Measurements from ENCODE around the gene DBNDD1. TPM values are rescaled to one million over a fixed set of nuclear protein-coding genes. Genes with fewer than 3 reads are reported as not detected.

The DBNDD1 gene
- total RNA-seq, 1 experiment from 2014 or later, result 75.0 TPM

GRCh38 chr16:89960966-89961365 lies 58.3 kb downstream of the DBNDD1 start:
- POLR2A ChIA-PET, result interaction anchor here (0.5 kb wide), 1 partner anchor 123 kb away, joined by 3 read pairs; no protein-coding TSS in a partner anchor
- Mint-ChIP-seq H3K36me3 (peaks cover 19% of the 10 kb centered on the region), H3K4me3 (no peak overlapping the region), H3K9me3 (peaks cover 3% of the 10 kb centered on the region; the same call in 1 of the 2 replicates), H3K27me3 (ENCODE audit: low read depth) (no peaks in the 10 kb centered on the region), H3K27ac (no peak overlapping the region), H3K4me1 (peaks cover 2% of the 10 kb centered on the region)
- CTCF ChIA-PET, result interaction anchor here (1.3 kb wide), 1 partner anchor 10 kb away, joined by 4 read pairs; no protein-coding TSS in a partner anchor
- ATAC-seq, result no peak
- TF ChIP-seq SMAD3 (CRISPR knock-in tag; IDR thresholded peaks at IDR 0.05; ENCODE audit: borderline replicate concordance) (no peak), ERG (CRISPR knock-in tag; IDR thresholded peaks at IDR 0.05) (no peak), ZNF219 (CRISPR knock-in tag; IDR thresholded peaks at IDR 0.05; ENCODE audit: borderline replicate concordance) (no peak), AFF4 (CRISPR knock-in tag; IDR thresholded peaks at IDR 0.05; ENCODE audit: borderline replicate concordance) (no peak), MLX (CRISPR knock-in tag; IDR thresholded peaks at IDR 0.05) (no peak)
- TF ChIP-seq, protein P1, sequence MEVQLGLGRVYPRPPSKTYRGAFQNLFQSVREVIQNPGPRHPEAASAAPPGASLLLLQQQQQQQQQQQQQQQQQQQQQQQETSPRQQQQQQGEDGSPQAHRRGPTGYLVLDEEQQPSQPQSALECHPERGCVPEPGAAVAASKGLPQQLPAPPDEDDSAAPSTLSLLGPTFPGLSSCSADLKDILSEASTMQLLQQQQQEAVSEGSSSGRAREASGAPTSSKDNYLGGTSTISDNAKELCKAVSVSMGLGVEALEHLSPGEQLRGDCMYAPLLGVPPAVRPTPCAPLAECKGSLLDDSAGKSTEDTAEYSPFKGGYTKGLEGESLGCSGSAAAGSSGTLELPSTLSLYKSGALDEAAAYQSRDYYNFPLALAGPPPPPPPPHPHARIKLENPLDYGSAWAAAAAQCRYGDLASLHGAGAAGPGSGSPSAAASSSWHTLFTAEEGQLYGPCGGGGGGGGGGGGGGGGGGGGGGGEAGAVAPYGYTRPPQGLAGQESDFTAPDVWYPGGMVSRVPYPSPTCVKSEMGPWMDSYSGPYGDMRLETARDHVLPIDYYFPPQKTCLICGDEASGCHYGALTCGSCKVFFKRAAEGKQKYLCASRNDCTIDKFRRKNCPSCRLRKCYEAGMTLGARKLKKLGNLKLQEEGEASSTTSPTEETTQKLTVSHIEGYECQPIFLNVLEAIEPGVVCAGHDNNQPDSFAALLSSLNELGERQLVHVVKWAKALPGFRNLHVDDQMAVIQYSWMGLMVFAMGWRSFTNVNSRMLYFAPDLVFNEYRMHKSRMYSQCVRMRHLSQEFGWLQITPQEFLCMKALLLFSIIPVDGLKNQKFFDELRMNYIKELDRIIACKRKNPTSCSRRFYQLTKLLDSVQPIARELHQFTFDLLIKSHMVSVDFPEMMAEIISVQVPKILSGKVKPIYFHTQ (CRISPR knock-in tag; IDR thresholded peaks at IDR 0.05), result no peak
- no peak for DNase-seq (ENCODE audit: low spot score)

DNA sequence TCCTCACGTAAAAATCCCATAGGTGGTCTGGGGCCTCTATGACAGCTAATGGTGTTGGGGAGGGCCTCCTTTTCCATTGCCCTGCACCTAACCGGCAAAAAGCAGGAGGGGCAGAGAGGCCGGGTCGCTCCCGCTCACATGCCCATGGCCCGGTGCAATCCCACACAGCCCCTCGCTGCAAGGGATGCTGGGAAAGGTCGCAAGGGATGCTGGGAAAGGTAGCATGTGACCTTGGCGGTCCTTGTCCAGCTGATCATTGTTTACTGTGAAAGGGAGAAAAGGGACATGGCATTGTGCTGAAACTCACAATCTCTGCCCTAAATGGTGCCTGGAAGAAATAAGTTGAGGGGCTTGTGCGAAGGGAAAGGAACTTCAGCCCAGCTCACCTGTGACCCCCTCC lies 60.7 kb downstream of the DBNDD1 start:
- H3K27ac Mint-ChIP-seq, result no peak overlapping the region; the same call in 1 of the 2 replicates
- peaks cover 2% of the 10 kb centered on the region for H3K4me1 Mint-ChIP-seq
- ATAC-seq, result no peak
- ChIA-PET POLR2A (no interaction called here), CTCF (interaction anchor here (1.0 kb wide), 1 partner anchor 11 kb away, joined by 3 read pairs; no protein-coding TSS in a partner anchor)
- no peak for DNase-seq (ENCODE audit: low spot score)
- no peaks in the 10 kb centered on the region; the same call in 1 of the 2 replicates for H3K27me3 Mint-ChIP-seq (ENCODE audit: low read depth)
- H3K9me3 Mint-ChIP-seq, result peaks cover 3% of the 10 kb centered on the region; the same call in 1 of the 2 replicates
- H3K36me3 Mint-ChIP-seq, result peaks cover 22% of the 10 kb centered on the region
- H3K4me3 Mint-ChIP-seq, result no peak overlapping the region
- TF ChIP-seq, protein P2, sequence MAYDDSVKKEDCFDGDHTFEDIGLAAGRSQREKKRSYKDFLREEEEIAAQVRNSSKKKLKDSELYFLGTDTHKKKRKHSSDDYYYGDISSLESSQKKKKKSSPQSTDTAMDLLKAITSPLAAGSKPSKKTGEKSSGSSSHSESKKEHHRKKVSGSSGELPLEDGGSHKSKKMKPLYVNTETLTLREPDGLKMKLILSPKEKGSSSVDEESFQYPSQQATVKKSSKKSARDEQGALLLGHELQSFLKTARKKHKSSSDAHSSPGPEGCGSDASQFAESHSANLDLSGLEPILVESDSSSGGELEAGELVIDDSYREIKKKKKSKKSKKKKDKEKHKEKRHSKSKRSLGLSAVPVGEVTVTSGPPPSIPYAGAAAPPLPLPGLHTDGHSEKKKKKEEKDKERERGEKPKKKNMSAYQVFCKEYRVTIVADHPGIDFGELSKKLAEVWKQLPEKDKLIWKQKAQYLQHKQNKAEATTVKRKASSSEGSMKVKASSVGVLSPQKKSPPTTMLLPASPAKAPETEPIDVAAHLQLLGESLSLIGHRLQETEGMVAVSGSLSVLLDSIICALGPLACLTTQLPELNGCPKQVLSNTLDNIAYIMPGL (CRISPR knock-in tag; IDR thresholded peaks at IDR 0.05), result no peak
- TF ChIP-seq RORB (CRISPR knock-in tag; IDR thresholded peaks at IDR 0.05) (no peak), IRF1 (CRISPR knock-in tag; IDR thresholded peaks at IDR 0.05) (no peak), ATF3 (CRISPR knock-in tag; conservative IDR thresholded peaks at IDR 0.05) (no peak), ZSCAN18 (CRISPR knock-in tag; IDR thresholded peaks at IDR 0.05) (no peak), GTF2I (CRISPR knock-in tag; conservative IDR thresholded peaks at IDR 0.05) (no peak), PRRX2 (CRISPR knock-in tag; IDR thresholded peaks at IDR 0.05) (no peak)
- TF ChIP-seq, protein P3, sequence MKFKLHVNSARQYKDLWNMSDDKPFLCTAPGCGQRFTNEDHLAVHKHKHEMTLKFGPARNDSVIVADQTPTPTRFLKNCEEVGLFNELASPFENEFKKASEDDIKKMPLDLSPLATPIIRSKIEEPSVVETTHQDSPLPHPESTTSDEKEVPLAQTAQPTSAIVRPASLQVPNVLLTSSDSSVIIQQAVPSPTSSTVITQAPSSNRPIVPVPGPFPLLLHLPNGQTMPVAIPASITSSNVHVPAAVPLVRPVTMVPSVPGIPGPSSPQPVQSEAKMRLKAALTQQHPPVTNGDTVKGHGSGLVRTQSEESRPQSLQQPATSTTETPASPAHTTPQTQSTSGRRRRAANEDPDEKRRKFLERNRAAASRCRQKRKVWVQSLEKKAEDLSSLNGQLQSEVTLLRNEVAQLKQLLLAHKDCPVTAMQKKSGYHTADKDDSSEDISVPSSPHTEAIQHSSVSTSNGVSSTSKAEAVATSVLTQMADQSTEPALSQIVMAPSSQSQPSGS (CRISPR knock-in tag; IDR thresholded peaks at IDR 0.05; ENCODE audit: borderline replicate concordance, low read depth), result no peak
- TF ChIP-seq, protein P4, sequence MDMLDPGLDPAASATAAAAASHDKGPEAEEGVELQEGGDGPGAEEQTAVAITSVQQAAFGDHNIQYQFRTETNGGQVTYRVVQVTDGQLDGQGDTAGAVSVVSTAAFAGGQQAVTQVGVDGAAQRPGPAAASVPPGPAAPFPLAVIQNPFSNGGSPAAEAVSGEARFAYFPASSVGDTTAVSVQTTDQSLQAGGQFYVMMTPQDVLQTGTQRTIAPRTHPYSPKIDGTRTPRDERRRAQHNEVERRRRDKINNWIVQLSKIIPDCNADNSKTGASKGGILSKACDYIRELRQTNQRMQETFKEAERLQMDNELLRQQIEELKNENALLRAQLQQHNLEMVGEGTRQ (CRISPR knock-in tag; IDR thresholded peaks at IDR 0.05), result peak; percentile 54; the same call in 1 of the 2 replicates

All from WTC11 (cell line).